Stimulated activated CD4-positive, alpha-beta T cell treated with anti-CD3 and anti-CD28 coated beads, Interleukin-15, amount 100 ng/mL, for 1 hour (primary cell): ENCODE results near the gene UTRN.

ENCODE experiments used
- DNase-seq, 2 donors: peaks; one replicate each; pipeline ENCODE4 v3.0.0-alpha.2; 2020; ENCODE audit warnings: low read depth in 1 of 2, low spot score in 1 of 2

The UTRN gene

GRCh38 chr6:144283646-144284477 lies 1.3 kb upstream of the UTRN start:
- DNase-seq = no peak

- no peak for DNase-seq
These were observed 705 bp upstream of the UTRN start for GRCh38 chr6:144284478-144284782.

DNA sequence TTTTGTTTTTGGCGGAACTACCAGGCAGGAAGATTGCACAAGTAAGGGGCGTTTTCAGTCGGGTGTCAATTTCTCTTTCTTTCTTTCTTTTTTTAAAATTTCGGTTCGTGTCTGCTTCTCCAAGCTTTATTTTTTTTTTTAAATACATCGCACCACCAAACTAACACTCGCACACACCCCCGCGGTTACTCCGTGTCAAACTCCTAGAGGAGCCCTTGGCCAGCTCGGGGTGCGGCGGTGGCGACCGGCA lies 338 bp downstream of the UTRN start:
- no peak for DNase-seq

DNA sequence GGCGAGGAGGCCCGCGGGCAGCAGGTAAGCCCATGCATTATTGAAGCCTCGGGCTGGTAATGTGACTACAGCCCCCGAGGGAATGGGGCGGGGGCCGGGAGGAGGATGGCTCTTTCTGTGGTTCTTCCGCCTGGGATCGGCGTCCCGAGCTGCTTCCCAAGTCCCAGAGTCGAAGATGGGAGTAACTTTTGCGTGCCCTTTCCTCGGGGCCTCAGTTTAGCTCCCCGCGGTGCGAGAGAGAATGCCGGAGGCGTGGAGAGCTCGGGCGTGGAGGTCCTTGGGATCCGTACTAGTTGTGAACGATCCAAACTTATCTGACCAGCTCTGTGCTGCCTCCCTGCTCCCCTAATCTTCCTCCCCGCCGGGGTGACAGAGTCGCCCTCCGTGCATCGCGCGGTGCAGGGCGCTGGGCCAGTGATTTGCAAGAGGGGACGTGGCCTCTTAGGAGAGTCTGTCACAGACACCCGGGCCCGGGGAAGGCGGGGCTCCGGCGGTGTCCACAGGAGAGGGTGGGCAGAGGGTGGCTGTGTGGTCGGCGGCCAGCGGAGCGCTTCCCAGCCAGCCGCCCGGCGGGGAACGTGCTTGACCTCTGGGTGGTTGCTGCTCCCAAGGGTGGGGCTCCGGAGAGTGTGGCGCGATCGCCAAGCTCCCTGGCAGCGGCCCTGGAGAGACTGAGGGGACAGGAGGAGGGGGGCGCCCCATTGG lies 815 bp downstream of the UTRN start:
- peak in 1 of 2 donors; percentile 8 for DNase-seq

DNA sequence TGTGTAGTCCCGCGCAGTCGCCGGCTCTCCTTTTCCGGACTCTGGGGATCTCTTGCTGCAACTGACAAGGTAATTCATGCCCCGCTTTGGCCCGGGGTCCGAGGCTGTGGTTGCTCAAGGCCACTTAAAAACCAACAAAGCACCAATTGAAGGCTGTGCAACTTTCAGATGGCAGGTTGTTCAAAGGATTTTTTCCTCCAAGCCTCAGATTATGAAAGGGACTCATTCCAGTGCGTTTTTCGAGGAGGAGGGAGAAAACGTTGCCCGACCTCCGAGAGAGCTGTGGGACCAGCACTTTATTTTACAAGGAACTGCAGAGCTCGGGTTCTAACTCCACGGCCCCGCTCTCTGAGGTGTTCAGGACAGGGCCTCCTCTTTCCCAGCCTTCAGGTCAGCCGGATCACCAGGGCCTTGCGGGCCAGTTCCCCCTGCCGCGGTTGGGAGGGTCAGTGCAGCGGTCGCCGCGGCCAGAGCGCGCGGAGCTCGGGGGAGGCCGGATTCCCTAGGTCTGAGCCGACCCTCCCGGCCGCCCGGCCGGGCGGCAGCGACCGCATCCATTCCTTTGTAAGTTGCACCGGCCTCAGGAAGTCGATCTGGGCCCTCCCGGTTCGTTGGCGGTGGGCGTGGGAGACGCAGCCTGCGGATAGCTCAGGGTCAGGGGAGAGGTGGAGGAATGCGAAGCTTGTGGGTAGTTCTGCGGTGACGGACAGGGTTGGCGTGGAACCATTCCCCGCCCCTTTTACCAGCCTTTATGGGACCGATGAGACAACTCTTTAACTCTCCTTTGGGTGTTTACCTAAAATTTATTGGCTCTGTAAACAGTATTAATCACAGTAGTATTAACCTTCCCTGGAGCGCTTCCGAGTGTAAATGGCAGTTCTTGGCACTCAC lies 1.6 kb downstream of the UTRN start:
- no peak for DNase-seq

GRCh38 chr6:144289006-144289405 lies 3.9 kb downstream of the UTRN start:
- DNase-seq = no peak

- no peak for DNase-seq
These were observed 7.2 kb downstream of the UTRN start for GRCh38 chr6:144292372-144292771.

DNA sequence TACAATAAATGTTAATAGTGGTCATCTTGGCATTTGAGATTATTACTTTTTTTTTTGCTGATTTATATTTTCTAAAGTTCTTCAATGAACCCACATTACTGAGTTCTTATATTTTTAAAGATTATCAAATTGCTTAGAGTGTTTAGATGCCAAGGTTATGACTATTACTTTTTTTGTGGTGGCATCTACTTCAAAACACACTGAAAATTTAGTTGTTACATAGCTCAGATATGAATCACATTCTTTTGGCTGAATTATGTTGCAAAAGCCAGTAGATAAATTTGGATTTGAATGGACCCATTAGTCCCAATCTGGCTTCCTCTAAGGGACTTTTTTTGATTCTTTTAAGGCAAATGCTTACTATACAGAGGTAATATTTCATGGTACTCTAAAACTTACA lies 8.9 kb downstream of the UTRN start:
- DNase-seq = no peak

- DNase-seq = no peak
These were observed 10.1 kb downstream of the UTRN start for GRCh38 chr6:144295211-144295610.

DNA sequence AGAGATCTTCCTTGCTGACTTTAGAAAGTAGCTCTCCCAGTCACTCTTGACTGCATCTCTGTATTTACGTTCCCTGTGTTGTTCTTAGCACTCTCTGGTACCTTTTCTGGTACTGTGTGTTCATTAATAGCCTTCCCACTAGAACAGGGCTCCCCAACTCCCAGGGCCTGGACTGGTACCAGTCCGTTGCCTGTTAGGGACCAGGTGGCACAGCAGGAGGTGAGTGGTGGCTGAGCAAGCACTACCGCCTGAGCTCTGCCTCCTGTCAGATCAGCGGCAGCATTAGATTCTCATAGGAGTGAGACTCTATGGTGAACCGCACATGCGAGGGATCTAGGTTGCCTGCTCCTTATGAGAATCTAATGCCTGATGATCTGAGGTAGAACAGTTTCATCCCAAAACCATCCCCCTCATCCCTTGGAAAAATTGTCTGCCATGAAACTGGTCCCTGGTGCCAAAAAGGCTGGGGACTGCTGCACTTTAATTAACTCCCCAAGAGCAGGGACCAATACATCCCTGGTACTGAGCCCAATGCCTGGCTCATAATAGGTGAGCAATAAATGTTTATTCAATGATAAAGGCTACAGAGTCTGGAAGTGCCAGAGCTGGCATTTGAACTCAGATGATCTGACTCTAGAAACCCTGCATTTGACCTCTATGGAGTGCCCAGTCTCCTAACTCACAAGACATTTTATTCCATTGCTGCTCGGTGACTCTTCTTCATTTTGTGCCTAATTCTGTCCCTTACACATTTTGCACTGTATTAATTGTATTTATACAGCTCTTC lies 11.0 kb downstream of the UTRN start:
- DNase-seq = no peak

DNA sequence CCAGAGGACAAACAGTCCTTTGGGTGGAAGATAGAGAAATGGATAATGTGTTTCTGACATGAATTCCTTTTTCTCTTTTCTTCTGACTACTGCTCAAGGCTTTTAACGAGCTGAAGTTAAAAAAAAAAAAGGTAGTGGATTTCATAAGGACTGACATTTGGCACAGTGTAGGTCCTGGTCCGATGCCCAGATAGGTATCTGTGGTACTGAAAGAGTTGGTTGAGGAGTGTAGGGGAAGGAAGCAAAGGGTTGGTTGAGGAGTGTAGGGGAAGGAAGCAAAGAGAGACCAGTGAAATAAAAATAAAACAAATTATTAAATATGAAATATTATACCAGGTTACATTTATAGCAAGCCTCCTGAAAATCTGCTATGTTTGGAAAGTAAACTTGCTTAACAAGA lies 11.8 kb downstream of the UTRN start:
- DNase-seq = no peak

DNA sequence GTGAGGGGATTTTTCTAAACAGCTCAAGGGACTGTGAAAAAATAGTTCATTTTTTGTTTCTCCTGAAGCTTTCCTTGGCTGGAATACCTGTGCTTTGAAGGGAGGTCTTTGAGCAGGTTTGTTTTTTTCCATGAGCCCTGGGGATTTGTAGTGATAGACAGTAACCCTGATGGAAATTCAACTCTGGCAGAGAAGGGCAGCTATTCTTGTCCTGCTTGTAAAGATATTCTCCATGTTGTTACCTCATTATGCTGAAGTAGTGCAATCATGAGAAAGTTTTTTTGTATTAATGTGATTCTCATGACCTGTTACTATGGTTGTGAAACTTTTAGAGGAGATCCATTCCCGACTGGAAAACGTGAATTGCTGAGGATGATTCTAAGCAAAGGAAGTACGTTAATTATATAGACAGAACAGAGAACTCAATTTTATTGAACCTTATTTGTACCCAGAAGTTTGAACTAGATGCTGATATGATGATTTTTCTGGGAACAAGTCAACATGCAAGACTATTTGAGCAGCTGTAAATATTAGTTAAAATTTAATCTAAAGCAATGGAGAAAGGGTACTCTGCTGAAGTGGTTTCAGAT lies 12.5 kb downstream of the UTRN start:
- DNase-seq = no peak

GRCh38 chr6:144298194-144298593 lies 13.1 kb downstream of the UTRN start:
- DNase-seq = no peak

DNA sequence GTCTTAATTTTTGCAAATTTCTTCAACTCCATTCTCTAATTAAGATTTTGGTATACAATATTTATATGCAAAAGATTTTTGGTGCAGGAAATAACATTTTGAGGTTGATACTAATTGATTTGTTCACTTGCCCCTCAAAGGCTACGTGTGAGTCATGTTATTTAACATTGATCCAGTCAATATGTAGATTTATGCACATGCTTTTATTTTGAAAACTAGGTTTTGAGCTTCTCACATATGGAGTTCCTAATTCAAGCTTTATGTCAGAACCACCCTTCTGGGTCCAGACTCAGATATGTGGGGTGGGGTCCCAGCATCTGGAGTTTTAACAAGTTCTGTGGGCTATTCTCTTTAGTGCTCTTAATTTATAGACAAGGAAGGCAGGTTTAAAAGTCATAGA lies 13.8 kb downstream of the UTRN start:
- no peak for DNase-seq

GRCh38 chr6:144302701-144303372 lies 17.7 kb downstream of the UTRN start:
- no peak for DNase-seq

DNA sequence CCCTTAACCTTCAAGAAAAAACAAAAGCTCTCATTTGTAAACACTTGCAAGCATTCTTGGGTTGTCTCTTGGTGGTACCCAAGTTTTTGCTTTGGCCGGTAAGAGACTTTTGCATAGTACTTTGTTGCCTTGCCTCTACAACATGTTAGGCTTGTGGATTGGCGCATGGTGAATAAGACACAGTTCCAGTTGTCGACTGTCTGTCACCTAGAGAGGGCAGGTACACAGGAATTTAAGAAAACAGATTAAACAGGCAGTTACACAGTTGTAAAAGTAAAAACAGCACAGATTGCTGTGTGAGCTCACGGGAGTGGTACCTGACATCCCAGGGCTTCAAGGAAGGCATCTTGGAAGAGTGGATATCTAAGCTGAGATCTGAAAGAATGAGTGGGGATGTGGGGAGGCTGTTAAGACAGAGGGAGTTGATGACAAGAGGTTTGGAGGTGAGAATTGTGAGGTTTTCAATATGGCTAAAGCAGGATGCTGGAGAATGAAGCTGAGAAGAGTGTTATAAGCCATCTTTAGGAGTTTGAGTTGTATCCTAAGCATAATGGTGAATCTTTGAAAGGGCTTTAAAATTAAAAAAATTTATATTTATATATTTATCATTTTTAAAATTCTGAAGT lies 19.2 kb downstream of the UTRN start:
- no peak for DNase-seq

GRCh38 chr6:144305567-144305966 lies 20.4 kb downstream of the UTRN start:
- DNase-seq = no peak

DNA sequence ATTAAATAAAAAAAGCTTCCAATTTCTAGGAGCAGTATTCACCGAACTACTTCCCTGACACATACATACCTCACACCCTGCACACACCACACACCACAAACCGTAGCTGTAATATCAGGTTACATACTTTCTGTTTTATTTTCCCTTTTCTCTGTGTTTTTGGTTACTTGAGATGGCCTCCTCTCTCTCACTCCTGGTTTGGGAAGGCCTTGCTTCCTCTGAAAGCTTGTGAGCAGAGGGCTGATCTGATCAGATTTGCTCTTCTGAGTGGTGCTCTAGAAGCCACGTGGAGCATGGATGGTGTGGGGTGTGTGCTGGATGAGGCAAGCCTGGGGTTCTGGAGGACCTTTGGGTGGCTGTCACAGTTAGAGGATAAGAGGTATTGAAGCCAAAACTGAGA lies 20.9 kb downstream of the UTRN start:
- no peak for DNase-seq

DNA sequence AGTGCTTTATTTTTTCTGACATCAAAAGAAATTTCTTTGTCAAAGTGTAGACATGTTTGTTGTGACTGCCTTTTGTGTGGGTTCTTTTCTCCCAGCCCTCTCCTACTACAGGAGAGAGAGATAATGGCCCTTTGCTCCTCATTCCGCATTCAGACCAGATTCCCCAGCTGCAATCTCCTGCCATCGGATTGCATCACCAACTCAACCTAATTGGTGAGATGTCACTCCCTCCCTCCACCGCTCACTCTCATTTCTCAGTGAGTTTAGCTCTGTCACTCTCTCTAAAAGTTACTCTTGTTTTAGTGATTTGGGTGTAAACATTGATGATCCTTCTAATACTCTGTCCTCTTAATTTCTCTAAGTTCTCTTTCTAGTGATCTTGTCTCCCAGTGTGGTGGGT lies 22.7 kb downstream of the UTRN start:
- no peak for DNase-seq

DNA sequence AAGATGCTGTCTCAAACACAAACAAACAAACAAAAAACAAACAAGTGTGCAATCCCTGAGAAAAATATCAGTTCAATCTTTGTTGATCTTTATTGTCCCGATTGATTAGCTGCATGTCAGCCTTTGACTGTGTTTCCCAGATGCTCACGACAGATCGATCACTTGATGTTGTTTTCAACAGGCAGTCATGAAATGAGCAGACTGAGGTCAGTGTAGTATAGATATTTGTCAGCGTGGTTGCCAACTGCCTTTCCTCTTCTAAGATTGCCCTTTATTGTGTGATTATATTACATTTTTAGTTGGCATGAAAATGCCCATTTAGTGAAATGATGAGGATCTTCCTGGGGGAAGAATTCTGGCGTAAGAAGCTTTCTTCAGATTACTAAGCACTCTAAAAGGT lies 25.6 kb downstream of the UTRN start:
- DNase-seq = no peak
